Peyer's patch (tissue), 4 donors: ENCODE measurements around the gene VTCN1. TPM values are rescaled to one million over a fixed set of nuclear protein-coding genes. Genes with fewer than 3 reads are reported as not detected.

ENCODE experiments used
- DNase-seq, 3 donors: peaks; one replicate each; pipeline ENCODE4 v3.0.0-alpha.2; 2017 to 2019
- H3K27ac ChIP-seq, 4 donors: fragments of 200-600 bp; sonication (generic); one replicate each; pipeline ENCODE4 v1.5.1; 2016 to 2019
- H3K27me3 ChIP-seq, 2 donors: fragments of 200-600 bp; sonication (generic); one replicate each; pipeline ENCODE4 v1.5.1; 2019
- H3K36me3 ChIP-seq, 3 donors: fragments of 200-600 bp; sonication (generic); one replicate each; pipeline ENCODE4 v1.5.1; 2016 to 2019
- H3K4me1 ChIP-seq, 4 donors: fragments of 200-600 bp; sonication (generic); one replicate each; pipeline ENCODE4 v1.5.1; 2016 to 2019
- H3K4me3 ChIP-seq, 4 donors: fragments of 200-600 bp; sonication (generic); 1 replicate in 3 of 4; 2 replicates in 1 of 4; pipeline ENCODE4 v1.5.1; 2016 to 2019; ENCODE audit warnings: mild to moderate bottlenecking in 1 of 4
- H3K9me3 ChIP-seq, 4 donors: fragments of 200-600 bp; sonication (generic); one replicate each; pipeline ENCODE4 v1.5.1; 2016 to 2019; ENCODE audit warnings: mild to moderate bottlenecking in 1 of 4
- CTCF ChIP-seq, 6 experiments: fragments of 450-650 bp in 4 of 6; fragments of 200-600 bp in 2 of 6; sonication (generic) in 1 of 6; IDR thresholded peaks; one replicate each; pipeline ENCODE4 v1.5.1; 2017 to 2019; ENCODE audit warnings: antibody characterized with exemption in 6 of 6, mild to moderate bottlenecking in 3 of 6, moderate library complexity in 1 of 6
- POLR2A ChIP-seq, 2 donors: fragments of 450-650 bp; IDR thresholded peaks; one replicate each; pipeline ENCODE4 v1.5.1; 2017; ENCODE audit warnings: antibody characterized with exemption in 2 of 2, mild to moderate bottlenecking in 2 of 2, moderate library complexity in 2 of 2
- total RNA-seq, 4 donors: library from RNA; depleted of rRNA; stranded (reverse); fragments of >200 nt; gene quantifications; one replicate each; pipeline ENCODE4 v1.1.0, GENCODE V29; 2016

Gene VTCN1
- total RNA-seq, 4 donors from 2014 or later: not detected

DNA sequence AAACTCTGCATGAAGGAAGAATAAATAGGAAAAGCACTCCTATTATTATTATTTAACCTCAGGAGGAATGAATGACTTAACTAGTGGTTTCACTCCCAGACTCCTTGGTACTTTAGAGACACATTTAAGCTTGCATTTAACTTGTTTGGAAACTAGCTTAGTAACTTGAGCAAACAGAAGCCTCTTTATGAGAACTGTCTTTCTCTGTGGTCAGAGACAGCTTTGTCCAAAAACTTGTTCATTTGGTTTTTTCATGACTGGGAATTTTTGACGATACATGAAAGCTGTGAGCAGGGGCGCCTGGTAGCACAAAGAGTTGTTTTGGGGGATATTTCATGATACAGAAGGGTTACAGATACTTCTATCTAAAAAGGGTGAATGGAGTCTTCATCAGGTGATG lies 33.6 kb upstream of the VTCN1 start:
- no peak overlapping the region for H3K4me3 ChIP-seq
- H3K36me3 ChIP-seq: no peaks in the 10 kb centered on the region
- DNase-seq: no peak
- no peaks in the 10 kb centered on the region for H3K4me1 ChIP-seq
- no peak overlapping the region for H3K27ac ChIP-seq
- TF ChIP-seq CTCF (IDR thresholded peaks at IDR 0.05) (no peak), POLR2A (IDR thresholded peaks at IDR 0.05) (no peak)
- H3K9me3 ChIP-seq: no peaks in the 10 kb centered on the region
- H3K27me3 ChIP-seq: no peaks in the 10 kb centered on the region

DNA sequence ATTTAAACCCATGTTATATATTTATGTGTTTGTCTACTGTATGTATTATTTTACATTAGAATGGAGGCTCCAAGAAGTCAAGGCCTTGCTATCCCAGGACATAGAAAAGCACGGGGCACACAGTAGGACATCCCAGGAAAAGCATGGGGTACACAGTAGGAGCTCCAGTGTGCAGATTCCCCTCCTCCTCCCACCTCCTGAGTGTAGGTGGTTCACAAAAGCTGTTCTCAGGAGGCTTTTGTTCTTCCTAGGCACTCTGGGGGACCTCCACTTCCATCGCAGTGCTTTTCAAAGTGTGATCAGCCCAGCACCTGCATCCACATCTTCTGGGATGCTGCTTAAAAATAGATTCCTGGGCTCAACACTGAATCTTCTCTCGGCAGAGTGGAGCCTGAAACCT lies 30.8 kb upstream of the VTCN1 start:
- no peaks in the 10 kb centered on the region for H3K9me3 ChIP-seq
- H3K36me3 ChIP-seq: no peaks in the 10 kb centered on the region
- TF ChIP-seq CTCF (IDR thresholded peaks at IDR 0.05) (no peak), POLR2A (IDR thresholded peaks at IDR 0.05) (no peak)
- H3K4me3 ChIP-seq: no peak overlapping the region
- no peak overlapping the region for H3K27ac ChIP-seq
- no peaks in the 10 kb centered on the region for H3K27me3 ChIP-seq
- no peak for DNase-seq
- no peaks in the 10 kb centered on the region for H3K4me1 ChIP-seq

- DNase-seq: no peak
- H3K4me3 ChIP-seq: no peak overlapping the region
- no peaks in the 10 kb centered on the region for H3K4me1 ChIP-seq
- no peak for TF ChIP-seq POLR2A (IDR thresholded peaks at IDR 0.05)
- TF ChIP-seq CTCF (IDR thresholded peaks at IDR 0.05): no peak
- no peak overlapping the region for H3K27ac ChIP-seq
- H3K36me3 ChIP-seq: no peaks in the 10 kb centered on the region
- no peaks in the 10 kb centered on the region for H3K9me3 ChIP-seq
- H3K27me3 ChIP-seq: no peaks in the 10 kb centered on the region
Measured at GRCh38 chr1:117240547-117240946, 29.8 kb upstream of the VTCN1 start.

DNA sequence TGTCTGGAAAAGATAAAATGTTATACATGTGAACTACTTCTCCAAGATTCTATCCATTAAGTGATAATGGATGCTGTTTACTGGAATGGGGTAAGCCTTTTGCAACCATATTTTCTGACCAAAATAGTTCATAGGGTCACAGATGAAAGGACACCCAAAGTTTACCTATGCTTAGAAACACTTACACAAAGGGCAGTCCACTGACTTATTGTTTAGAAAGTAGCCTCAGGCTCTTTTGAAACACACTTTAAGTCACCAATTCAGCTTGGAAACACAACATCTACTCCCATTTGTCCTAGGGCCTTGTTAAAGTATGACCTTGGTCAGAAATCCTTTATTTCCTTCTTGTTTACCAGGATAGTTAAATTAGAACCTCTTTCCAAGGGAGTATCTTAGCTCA lies 28.7 kb upstream of the VTCN1 start:
- Histone ChIP-seq H3K4me1 (no peaks in the 10 kb centered on the region), H3K36me3 (no peaks in the 10 kb centered on the region), H3K9me3 (no peaks in the 10 kb centered on the region), H3K27ac (no peak overlapping the region), H3K27me3 (no peaks in the 10 kb centered on the region), H3K4me3 (no peak overlapping the region)
- TF ChIP-seq CTCF (IDR thresholded peaks at IDR 0.05): no peak
- DNase-seq: no peak

- no peak for DNase-seq
- Histone ChIP-seq H3K27me3 (no peaks in the 10 kb centered on the region), H3K27ac (no peak overlapping the region)
Measured at GRCh38 chr1:117237726-117238381, 27.1 kb upstream of the VTCN1 start.

More at GRCh38 chr1:117237726-117238381, 27.1 kb upstream of the VTCN1 start:
- Histone ChIP-seq H3K36me3 (no peaks in the 10 kb centered on the region), H3K9me3 (no peaks in the 10 kb centered on the region), H3K4me3 (no peak overlapping the region), H3K4me1 (no peaks in the 10 kb centered on the region)
- TF ChIP-seq POLR2A (IDR thresholded peaks at IDR 0.05) (no peak), CTCF (IDR thresholded peaks at IDR 0.05) (no peak)
